Naive B cell (primary cell): ENCODE data around the gene ERG. TPM values are rescaled to one million over a fixed set of nuclear protein-coding genes. Genes with fewer than 3 reads are reported as not detected.

Source experiments
- ATAC-seq, 2 donors: fragments of 150-1000 bp; cut with Tn5 transposase; 2 replicates each; pipeline ENCODE4 v1.10.0; 2021; ENCODE audit warnings: low read depth in 2 of 2, mild to moderate bottlenecking in 2 of 2, moderate library complexity in 2 of 2
- DNase-seq: peaks from one replicate; pipeline ENCODE4 v3.0.0; 2022
- H3K27ac Mint-ChIP-seq, 6 donors: one replicate each; pipeline ENCODE4 v1.8.0; 2020 to 2022; ENCODE audit warnings: mild to moderate bottlenecking in 6 of 6, mixed read lengths in 6 of 6, moderate library complexity in 5 of 6, inconsistent platforms in 2 of 6
- H3K27me3 Mint-ChIP-seq, 3 donors: one replicate each; pipeline ENCODE4 v1.8.0; 2021 to 2022; ENCODE audit warnings: mixed read lengths in 3 of 3, mild to moderate bottlenecking in 1 of 3
- H3K36me3 Mint-ChIP-seq, 2 donors: one replicate each; pipeline ENCODE4 v1.8.0; 2020 to 2022; ENCODE audit warnings: mixed read lengths in 2 of 2, inconsistent platforms in 1 of 2, mild to moderate bottlenecking in 1 of 2
- H3K4me1 Mint-ChIP-seq, 3 donors: one replicate each; pipeline ENCODE4 v1.8.0; 2020 to 2022; ENCODE audit warnings: mixed read lengths in 3 of 3, inconsistent platforms in 1 of 3, mild to moderate bottlenecking in 1 of 3, moderate library complexity in 1 of 3
- H3K4me3 Mint-ChIP-seq, 8 donors: one replicate each; pipeline ENCODE4 v1.8.0; 2020 to 2022; ENCODE audit warnings: mild to moderate bottlenecking in 8 of 8, mixed read lengths in 8 of 8, moderate library complexity in 8 of 8, inconsistent platforms in 2 of 8
- H3K9me3 Mint-ChIP-seq, 7 donors: one replicate each; pipeline ENCODE4 v1.8.0; 2020 to 2022; ENCODE audit warnings: mixed read lengths in 7 of 7, mild to moderate bottlenecking in 5 of 7, inconsistent platforms in 2 of 7, moderate library complexity in 1 of 7
- polyA plus RNA-seq, 6 donors: library from polyadenylated mRNA; unstranded; fragments of 300-500 nt; fragmentation: Illumina TruSeq; gene quantifications; one replicate each; pipeline ENCODE4 v1.2.3, GENCODE V29; 2021; ENCODE audit warnings: low read depth in 6 of 6

Gene ERG
- polyA plus RNA-seq, 6 donors from 2014 or later: not detected

DNA sequence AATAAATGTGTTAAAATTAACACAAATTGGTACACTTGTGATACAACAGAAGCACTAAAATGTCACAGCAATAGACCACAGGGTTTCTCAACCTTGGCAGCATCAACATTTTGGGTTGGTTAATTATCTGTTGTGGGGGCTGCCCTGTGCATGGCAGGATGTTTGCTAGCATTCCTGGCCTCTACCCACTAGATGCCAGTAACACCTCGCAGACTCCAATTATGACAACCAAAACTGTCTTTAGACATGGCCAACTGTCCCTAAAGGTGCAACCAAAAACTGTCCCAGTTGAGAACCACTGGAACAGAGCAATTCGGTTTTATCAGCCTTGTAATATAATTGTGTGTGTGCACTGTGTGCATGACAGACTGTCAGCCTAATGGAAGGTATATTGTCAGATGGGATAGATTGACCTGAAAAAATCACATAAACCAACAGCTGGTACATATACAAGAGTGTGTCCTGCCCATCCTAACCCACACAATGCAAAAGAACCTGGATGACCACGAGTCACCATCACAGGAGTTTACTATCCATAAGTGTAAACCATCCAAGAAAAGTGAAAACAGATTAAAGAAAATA lies 13.5 kb upstream of the ERG start:
- H3K9me3 Mint-ChIP-seq: no peaks in the 10 kb centered on the region
- ATAC-seq (no peak), DNase-seq (no peak)
- peaks cover 0 to under 1% (median 0%) of the 10 kb centered on the region in 3 donors for H3K4me1 Mint-ChIP-seq
- H3K27me3 Mint-ChIP-seq: peaks cover 5 to 8% (median 6%) of the 10 kb centered on the region in 3 donors
- H3K36me3 Mint-ChIP-seq: no peaks in the 10 kb centered on the region
- H3K4me3 Mint-ChIP-seq: no peak overlapping the region
- no peak overlapping the region for H3K27ac Mint-ChIP-seq

DNA sequence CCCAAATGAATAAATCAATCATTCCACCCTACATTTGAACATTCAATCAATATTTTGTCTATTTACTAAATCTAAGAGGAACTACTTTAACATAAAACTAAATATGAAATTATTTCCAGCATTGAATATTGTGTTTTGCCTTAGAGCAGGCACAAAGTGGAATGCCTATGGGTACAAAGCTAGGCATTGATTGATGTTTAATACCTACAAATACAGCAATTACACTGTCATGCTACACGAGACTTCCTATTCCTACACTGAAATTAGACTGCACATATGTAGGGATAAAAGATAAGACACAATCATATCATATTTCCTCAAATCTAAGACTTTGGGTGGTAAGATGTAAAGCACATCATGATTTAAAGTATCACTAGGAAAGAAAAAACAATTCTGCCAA lies 12.9 kb upstream of the ERG start:
- peaks cover 5 to 10% (median 8%) of the 10 kb centered on the region in 3 donors for H3K27me3 Mint-ChIP-seq
- no peaks in the 10 kb centered on the region for H3K36me3 Mint-ChIP-seq
- H3K4me3 Mint-ChIP-seq: no peak overlapping the region
- ATAC-seq: no peak
- H3K4me1 Mint-ChIP-seq: peaks cover 0 to 5% (median 0%) of the 10 kb centered on the region in 3 donors
- H3K9me3 Mint-ChIP-seq: no peaks in the 10 kb centered on the region
- H3K27ac Mint-ChIP-seq: no peak overlapping the region
- DNase-seq: no peak

DNA sequence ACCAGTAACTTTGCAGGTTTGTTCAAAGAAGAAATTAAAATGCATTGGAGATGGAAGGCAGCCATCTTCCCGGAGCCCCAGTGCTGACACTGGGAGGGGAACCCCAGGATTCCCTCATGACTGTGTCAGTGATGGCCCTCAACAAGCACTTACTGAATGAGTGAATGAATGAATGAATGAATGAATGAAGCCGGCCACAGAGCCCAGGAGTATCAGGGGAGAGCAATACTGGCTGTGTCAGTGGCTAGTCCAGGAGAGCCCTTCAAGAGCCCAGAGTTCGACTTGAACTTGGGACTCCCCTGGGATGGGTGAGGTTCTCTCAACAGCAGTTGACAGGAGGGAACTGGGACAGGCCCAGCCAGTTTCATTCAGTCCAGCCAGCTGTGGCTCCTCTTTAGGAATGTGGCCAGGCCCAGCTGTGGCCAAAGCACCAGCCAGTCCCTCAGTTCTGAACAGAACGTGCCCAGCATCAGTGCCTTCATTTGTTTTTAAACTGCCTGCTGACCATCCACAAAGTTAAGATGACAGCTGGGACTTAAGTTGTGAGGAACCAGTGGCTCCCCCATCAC lies 9.2 kb upstream of the ERG start:
- Mint-ChIP-seq H3K36me3 (no peaks in the 10 kb centered on the region), H3K27me3 (peaks cover 8 to 14% (median 14%) of the 10 kb centered on the region in 3 donors), H3K4me1 (peaks cover 0 to 5% (median 0%) of the 10 kb centered on the region in 3 donors), H3K4me3 (no peak overlapping the region), H3K9me3 (no peaks in the 10 kb centered on the region), H3K27ac (peak overlapping the region in 1 of 6 donors; percentile 61)
- no peak for DNase-seq
- no peak for ATAC-seq

DNA sequence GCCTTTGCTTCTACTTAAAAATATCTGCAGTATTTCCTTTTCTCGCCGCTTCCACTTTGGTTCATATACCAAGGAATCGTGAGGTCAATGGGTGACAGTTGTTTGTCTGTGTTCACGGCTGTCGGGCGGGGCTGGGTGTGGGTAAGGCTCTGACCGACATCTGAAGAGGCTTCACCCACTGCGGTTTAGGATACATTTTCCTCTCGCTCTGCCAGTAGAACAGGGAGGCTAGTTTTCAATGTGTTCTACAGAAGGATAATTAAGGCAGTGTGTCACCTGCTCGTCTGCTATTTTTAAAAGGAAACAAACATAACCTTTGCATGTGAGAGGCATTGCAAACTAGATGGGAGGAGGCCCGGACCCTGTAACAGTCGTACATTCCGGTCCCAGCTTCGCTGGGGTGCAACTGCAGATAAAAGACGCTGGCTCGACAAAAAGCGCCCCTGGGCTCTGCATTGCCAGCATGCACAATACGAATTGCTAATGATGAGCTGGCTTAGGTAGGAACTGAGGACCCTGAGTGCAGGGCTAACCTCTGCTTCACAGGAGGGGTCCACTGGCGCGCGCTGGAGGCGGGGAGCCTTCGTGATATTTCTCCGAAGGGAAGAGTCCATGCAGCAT lies 8.5 kb upstream of the ERG start:
- Mint-ChIP-seq H3K9me3 (no peaks in the 10 kb centered on the region), H3K36me3 (no peaks in the 10 kb centered on the region), H3K27ac (no peak overlapping the region), H3K27me3 (peaks cover 8 to 20% (median 14%) of the 10 kb centered on the region in 3 donors), H3K4me3 (no peak overlapping the region), H3K4me1 (peaks cover 0 to 5% (median 0%) of the 10 kb centered on the region in 3 donors)
- DNase-seq (no peak), ATAC-seq (no peak)

DNA sequence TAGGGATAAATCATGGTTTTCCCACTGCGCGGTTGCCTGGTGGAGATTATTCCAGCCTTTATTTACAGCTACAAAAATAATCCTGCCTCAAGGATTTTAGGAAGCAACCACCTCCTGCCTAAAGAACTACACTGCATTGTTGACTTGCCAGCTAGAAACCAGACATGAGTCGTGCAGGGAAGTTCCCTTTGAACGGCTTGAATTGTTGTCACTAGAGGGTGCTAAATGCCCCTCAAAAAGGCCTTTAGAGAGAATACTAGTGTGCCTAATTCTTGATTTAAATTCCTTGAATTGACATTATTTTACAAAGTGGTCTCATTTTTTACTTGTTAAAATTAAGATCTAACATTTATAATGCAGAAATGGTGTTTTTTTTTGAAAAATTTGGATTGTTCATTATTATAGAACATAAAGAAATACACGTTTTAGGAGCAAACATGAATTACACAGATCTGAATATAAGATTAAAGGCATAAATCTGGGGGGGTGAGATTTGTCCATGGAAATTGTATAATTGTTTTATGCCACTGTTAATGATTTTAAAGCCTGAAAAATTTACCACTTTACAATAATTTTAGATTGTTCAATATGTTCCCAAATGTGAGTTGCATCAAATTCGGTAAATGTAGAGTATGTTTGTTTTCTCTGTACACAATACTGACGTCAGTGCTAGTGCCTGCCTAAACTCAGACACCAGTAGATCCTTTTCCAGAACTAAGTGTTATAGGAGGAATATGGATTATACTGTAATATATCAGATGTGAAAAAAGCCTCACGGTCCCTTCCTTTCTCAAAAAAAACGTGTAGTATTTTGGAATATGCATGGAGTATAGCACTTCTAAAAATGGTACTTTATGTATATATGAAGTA lies 7.6 kb upstream of the ERG start:
- H3K36me3 Mint-ChIP-seq: no peaks in the 10 kb centered on the region
- H3K4me3 Mint-ChIP-seq: no peak overlapping the region
- H3K4me1 Mint-ChIP-seq: peaks cover 0 to 5% (median 0%) of the 10 kb centered on the region in 3 donors
- no peaks in the 10 kb centered on the region for H3K9me3 Mint-ChIP-seq
- H3K27me3 Mint-ChIP-seq: peaks cover 8 to 27% (median 18%) of the 10 kb centered on the region in 3 donors
- peak in 1 of 2 donors; percentile 59 for ATAC-seq
- no peak for DNase-seq
- no peak overlapping the region for H3K27ac Mint-ChIP-seq

DNA sequence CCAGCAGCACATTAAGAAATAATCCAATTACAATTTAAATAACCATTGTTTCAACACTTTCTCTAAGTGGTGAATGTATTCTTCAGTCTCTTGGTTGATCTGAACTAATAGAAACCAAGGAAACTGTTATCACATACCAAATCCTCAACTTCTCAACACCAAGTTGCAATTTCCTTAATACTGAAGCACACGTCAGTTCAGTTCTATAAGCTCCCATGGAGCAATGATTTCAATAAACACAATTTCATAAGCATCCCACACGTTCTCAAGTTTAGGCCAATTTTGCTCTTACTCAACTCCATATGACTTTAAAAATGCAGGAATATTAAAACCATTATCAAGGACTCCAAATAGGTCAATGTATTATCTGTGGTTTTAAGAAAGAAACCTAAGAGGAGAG lies 5.8 kb upstream of the ERG start:
- ATAC-seq: no peak
- H3K9me3 Mint-ChIP-seq: no peaks in the 10 kb centered on the region
- peaks cover 0 to 5% (median 2%) of the 10 kb centered on the region in 3 donors for H3K4me1 Mint-ChIP-seq
- no peak overlapping the region for H3K4me3 Mint-ChIP-seq
- no peaks in the 10 kb centered on the region for H3K36me3 Mint-ChIP-seq
- no peak overlapping the region for H3K27ac Mint-ChIP-seq
- no peak for DNase-seq
- H3K27me3 Mint-ChIP-seq: peaks cover 24 to 38% (median 26%) of the 10 kb centered on the region in 3 donors

DNA sequence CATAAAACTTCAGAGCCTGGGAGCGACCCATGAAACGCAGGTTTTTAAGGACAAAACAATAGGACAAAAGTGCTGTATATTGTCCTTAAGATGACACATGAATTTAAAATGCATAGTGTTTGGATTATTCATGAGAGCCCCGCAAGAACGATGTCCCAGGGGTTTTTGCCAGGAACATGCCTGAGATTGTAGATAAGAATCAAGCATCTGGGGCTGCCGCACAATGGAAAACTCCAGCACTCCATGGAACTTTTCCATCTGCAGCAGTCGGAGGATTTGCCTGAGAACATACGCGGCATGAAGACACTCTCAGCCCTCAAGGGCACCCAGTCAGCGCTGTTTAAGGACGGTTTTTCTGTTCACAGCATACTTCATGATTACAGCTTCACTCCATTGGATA lies 5.3 kb upstream of the ERG start:
- DNase-seq (no peak), ATAC-seq (no peak)
- Mint-ChIP-seq H3K27ac (no peak overlapping the region), H3K9me3 (no peaks in the 10 kb centered on the region), H3K4me3 (no peak overlapping the region), H3K4me1 (peaks cover 0 to 5% (median 4%) of the 10 kb centered on the region in 3 donors), H3K36me3 (no peaks in the 10 kb centered on the region), H3K27me3 (peaks cover 25 to 38% (median 26%) of the 10 kb centered on the region in 3 donors)

DNA sequence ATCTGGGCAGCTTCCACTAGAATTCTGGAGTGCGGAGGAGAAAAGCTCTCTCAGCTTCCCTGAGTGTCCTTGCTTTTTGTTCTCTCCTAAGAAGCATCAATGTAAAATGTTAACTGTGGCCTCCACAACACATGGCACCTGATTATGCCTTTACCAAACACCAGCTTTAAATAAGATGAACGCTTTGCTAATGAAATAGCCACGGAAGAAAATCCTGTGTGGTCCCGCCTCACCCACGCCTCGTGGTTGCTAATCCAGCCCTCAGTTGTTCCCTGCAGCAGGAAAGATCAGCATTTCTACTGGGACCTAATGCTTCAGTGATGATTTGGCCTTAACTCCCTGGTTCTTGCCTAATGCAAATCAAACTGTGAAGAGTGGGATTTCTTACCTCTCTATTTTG lies 1.8 kb upstream of the ERG start:
- H3K9me3 Mint-ChIP-seq: no peaks in the 10 kb centered on the region
- peaks cover 38 to 55% (median 40%) of the 10 kb centered on the region in 3 donors for H3K27me3 Mint-ChIP-seq
- no peaks in the 10 kb centered on the region for H3K36me3 Mint-ChIP-seq
- no peak for DNase-seq
- H3K4me1 Mint-ChIP-seq: peaks cover 0 to 4% (median 0%) of the 10 kb centered on the region in 3 donors
- no peak for ATAC-seq
- no peak overlapping the region for H3K27ac Mint-ChIP-seq
- H3K4me3 Mint-ChIP-seq: no peak overlapping the region

DNA sequence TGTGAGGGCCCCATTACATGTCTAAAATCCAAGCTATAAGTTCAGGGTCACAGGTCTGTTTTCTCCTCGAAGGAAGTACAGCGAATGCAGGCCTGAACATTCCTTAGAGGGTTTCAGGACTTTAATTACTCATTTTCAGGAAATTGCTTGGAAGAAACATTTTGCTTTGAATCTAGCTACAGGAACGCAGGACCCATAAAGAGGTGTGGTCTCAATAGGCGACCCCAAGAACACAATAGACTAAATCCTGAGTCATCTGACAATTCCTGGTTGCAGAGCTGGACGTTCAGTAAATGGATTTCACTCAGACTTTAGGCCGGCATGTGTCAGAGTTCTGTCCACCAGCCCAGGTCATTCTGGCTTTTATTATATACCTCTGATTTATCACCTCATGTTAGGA lies 1.0 kb upstream of the ERG start:
- no peaks in the 10 kb centered on the region for H3K36me3 Mint-ChIP-seq
- H3K4me1 Mint-ChIP-seq: peaks cover 0 to 4% (median 4%) of the 10 kb centered on the region in 3 donors
- peaks cover 41 to 62% (median 47%) of the 10 kb centered on the region in 3 donors for H3K27me3 Mint-ChIP-seq
- H3K27ac Mint-ChIP-seq: no peak overlapping the region
- ATAC-seq (no peak), DNase-seq (no peak)
- H3K4me3 Mint-ChIP-seq: no peak overlapping the region
- no peaks in the 10 kb centered on the region for H3K9me3 Mint-ChIP-seq

DNA sequence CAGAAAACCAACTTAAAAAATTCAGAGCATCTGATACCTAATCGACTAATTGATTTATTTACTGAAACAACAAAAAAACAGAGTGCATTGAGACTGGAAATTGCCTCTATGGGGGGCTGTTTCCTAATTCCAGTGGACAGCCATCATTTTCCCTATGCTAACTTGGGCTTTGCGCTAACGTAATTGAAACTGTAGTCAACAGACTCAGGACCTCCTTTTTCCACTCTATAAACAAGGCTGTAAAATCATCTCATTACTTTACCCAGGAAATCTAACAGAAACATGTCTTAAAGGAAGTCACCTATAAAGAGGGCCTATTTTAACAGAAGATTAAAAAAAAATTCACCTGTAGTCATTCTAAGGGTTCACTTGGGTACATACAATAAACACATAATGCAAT lies 2.1 kb downstream of the ERG start:
- H3K4me3 Mint-ChIP-seq: no peak overlapping the region
- H3K9me3 Mint-ChIP-seq: peaks cover 0 to 1% (median 0%) of the 10 kb centered on the region in 7 donors
- ATAC-seq (no peak), DNase-seq (no peak)
- H3K27me3 Mint-ChIP-seq: peaks cover 51 to 63% (median 63%) of the 10 kb centered on the region in 3 donors
- no peaks in the 10 kb centered on the region for H3K36me3 Mint-ChIP-seq
- H3K4me1 Mint-ChIP-seq: peaks cover 4 to 7% (median 6%) of the 10 kb centered on the region in 3 donors
- H3K27ac Mint-ChIP-seq: no peak overlapping the region

DNA sequence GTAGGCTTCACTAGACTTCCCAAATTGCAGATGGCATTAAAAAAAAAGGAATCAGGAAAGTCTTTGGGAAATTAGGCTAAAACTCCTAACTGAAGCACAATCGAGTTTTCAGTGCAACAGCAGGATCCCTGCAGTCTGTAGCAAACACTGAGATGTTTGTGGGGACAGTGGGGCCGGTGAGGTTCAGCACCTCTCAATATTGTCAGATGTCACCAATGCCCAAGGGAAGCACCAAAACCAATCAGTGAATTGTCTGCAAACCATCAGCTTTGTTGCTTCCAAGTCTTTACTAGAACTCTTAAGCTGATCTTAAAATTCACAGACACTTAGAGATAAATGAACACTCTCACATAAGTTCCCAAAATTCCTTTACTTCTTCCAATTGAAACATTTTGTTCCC lies 2.6 kb downstream of the ERG start:
- peaks cover 4 to 7% (median 6%) of the 10 kb centered on the region in 3 donors for H3K4me1 Mint-ChIP-seq
- H3K9me3 Mint-ChIP-seq: peaks cover 0 to 1% (median 0%) of the 10 kb centered on the region in 7 donors
- no peak overlapping the region for H3K4me3 Mint-ChIP-seq
- DNase-seq (no peak), ATAC-seq (no peak)
- H3K27ac Mint-ChIP-seq: no peak overlapping the region
- H3K27me3 Mint-ChIP-seq: peaks cover 53 to 64% (median 62%) of the 10 kb centered on the region in 3 donors
- H3K36me3 Mint-ChIP-seq: no peaks in the 10 kb centered on the region

DNA sequence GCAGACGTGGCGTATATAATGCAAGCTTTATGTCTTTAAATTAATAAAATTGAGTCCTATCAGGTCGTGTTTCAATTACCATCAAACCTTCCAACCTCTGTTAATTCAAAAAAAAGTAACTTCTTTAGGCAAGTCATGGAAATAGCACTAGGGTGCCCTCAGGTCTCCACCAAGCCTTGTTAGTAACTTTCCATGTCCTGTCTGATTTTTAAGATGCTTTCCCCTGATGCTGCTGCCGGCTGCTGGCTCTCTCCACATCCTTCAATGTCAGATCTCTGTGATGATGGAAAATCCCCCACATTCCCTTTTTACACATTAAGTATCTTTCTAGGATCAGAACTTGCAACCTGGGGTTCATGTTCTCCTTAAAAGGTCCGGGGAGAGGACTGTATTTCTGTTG lies 3.0 kb downstream of the ERG start:
- no peak for DNase-seq
- peaks cover 4 to 7% (median 6%) of the 10 kb centered on the region in 3 donors for H3K4me1 Mint-ChIP-seq
- no peak overlapping the region for H3K4me3 Mint-ChIP-seq
- peaks cover 48 to 65% (median 58%) of the 10 kb centered on the region in 3 donors for H3K27me3 Mint-ChIP-seq
- ATAC-seq: no peak
- peaks cover 0 to 1% (median 0%) of the 10 kb centered on the region in 7 donors for H3K9me3 Mint-ChIP-seq
- H3K27ac Mint-ChIP-seq: no peak overlapping the region
- H3K36me3 Mint-ChIP-seq: no peaks in the 10 kb centered on the region

DNA sequence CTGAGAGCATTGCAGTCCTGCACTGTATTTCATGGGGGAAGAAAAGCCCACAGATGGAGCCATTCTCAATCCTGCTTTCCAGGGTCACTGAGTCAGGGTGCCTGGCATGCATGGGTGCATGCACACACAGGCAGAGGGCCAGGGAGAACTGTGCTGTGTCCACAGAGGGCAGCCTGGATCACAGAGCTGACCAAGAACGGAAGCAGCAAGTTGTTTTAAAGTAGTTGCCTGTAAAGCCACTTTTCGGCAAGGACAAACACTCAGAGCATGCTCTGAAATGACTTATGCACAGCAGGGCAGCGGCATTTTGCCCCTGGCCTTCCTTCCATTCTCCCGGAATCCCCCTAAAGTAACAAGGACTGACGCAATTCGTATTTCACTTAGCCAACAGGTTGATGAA lies 3.6 kb downstream of the ERG start:
- Mint-ChIP-seq H3K27ac (no peak overlapping the region), H3K4me1 (peaks cover 4 to 7% (median 6%) of the 10 kb centered on the region in 3 donors), H3K27me3 (peaks cover 45 to 65% (median 57%) of the 10 kb centered on the region in 3 donors), H3K36me3 (no peaks in the 10 kb centered on the region), H3K4me3 (peak overlapping the region in 1 of 8 donors; percentile 55), H3K9me3 (peaks cover 0 to 1% (median 0%) of the 10 kb centered on the region in 7 donors)
- no peak for ATAC-seq
- no peak for DNase-seq
